Renal cortex interstitium (tissue), 11 donors: Measurements from ENCODE around the gene TAB2. TPM values are rescaled to one million over a fixed set of nuclear protein-coding genes. Genes with fewer than 3 reads are reported as not detected.

Source experiments
- DNase-seq, 11 donors: peaks; one replicate each; pipeline ENCODE4 v3.0.0-alpha.2; 2013; ENCODE audit warnings: low read depth in 9 of 11, low spot score in 4 of 11; ENCODE audit errors: extremely low read depth in 1 of 11
- polyA plus RNA-seq, 3 donors: library from polyadenylated mRNA; unstranded; fragments of 120-200 nt; gene quantifications; one replicate each; pipeline ENCODE4 v1.2.1, GENCODE V29; 2013; ENCODE audit not compliant: insufficient read length in 3 of 3

TAB2 gene
- polyA plus RNA-seq, 3 donors = 82.6 to 111 (median 91.1) TPM

GRCh38 chr6:149389509-149390297, 72.2 kb downstream of the TAB2 start:
- DNase-seq = no peak

- no peak for DNase-seq
These were observed 74.6 kb downstream of the TAB2 start for GRCh38 chr6:149392093-149392492.

- DNase-seq = no peak
These were observed 75.0 kb downstream of the TAB2 start for GRCh38 chr6:149392535-149392934.

GRCh38 chr6:149393002-149393679, 75.6 kb downstream of the TAB2 start:
- no peak for DNase-seq

GRCh38 chr6:149395185-149395584, 77.7 kb downstream of the TAB2 start:
- DNase-seq = no peak

GRCh38 chr6:149397384-149397783, 79.9 kb downstream of the TAB2 start:
- DNase-seq = no peak

GRCh38 chr6:149400050-149400449, 82.5 kb downstream of the TAB2 start, which contains the start of gene SUMO4:
TSS of gene SUMO4 (plus strand) at chr6:149400262. CDS start at chr6:149400392, 130 bp downstream.
- DNase-seq = no peak

- no peak for DNase-seq
These were observed 86.0 kb downstream of the TAB2 start for GRCh38 chr6:149403534-149403933.

GRCh38 chr6:149405823-149406765, 88.6 kb downstream of the TAB2 start:
- DNase-seq = no peak

- DNase-seq = no peak
These were observed 92.1 kb downstream of the TAB2 start for GRCh38 chr6:149409617-149410016.

GRCh38 chr6:149410557-149410956, 93.0 kb downstream of the TAB2 start:
- no peak for DNase-seq

GRCh38 chr6:149414009-149414408, 96.5 kb downstream of the TAB2 start:
- no peak for DNase-seq

GRCh38 chr6:149414821-149415220, 97.3 kb downstream of the TAB2 start:
- DNase-seq = no peak

- DNase-seq = no peak
These were observed 102.3 kb downstream of the TAB2 start for GRCh38 chr6:149419696-149420404.

GRCh38 chr6:149421132-149421531, 103.6 kb downstream of the TAB2 start:
- no peak for DNase-seq

GRCh38 chr6:149422581-149422980, 105.1 kb downstream of the TAB2 start:
- no peak for DNase-seq

GRCh38 chr6:149423964-149424440, 106.5 kb downstream of the TAB2 start:
- DNase-seq = no peak

- DNase-seq = no peak
These were observed 107.7 kb downstream of the TAB2 start for GRCh38 chr6:149425224-149425623.

- DNase-seq = no peak
These were observed 108.2 kb downstream of the TAB2 start for GRCh38 chr6:149425754-149426153.
